NCI-H2107 (cell line): ENCODE data around the gene RAD23B.
A peak's percentile ranks its signal among the peaks of the same experiment; 100 is the strongest.
"Not testable (repeated sequence)": the region's sequence is repeated elsewhere in the genome, so short reads cannot be mapped to it uniquely, and the experiment has no call there.

Source experiments
- DNase-seq: peaks from one replicate; lab custom pipeline; 2025; lab: John Stamatoyannopoulos, UW

The RAD23B gene

DNA sequence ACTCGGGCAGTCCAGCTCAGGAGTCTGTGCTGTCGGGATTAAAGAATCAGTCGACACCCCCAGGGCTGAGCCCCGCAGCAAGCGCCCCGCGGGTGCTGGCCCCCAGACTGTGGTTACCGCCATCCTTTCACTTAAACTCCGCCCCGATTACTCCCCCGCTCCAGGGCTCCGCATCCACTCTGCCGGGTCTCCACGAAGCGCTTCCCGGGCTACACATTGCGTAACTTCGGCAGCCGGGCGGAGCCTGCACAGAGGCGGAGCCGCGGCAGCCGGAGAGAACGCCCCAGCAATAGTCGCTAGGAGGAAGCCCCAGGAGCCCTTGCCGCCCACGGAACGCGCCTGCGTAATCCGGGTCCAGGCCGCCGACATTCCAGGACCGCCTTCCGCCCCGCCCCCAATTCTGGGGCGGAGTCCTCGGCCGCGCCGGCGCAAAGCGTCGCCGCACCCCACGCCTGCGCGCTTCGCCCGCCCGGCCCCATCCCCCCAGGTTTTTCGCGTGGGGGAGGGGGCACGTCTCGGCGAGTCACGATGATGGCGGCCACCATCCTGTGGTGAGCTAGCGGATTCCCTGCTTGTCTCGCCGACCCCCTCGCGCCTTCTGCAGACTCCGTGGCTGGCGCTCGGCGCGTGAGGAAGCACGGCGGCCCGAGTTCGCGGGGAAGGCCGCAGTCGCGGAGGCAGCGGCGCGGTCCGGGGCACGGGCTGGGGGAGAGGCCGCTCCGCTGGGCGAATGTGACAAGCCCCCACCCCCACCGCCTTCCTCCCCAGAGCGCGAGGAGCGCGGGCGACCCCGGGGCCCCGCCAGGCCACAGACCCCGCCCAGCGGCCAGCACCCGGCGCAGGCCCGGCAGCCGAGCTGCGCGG, at the start of gene RAD23B:
TSS of gene RAD23B (plus strand) at position 521 of the 864 bp plus-strand sequence. CDS start 351 bp downstream, outside the sequence.
- peak; percentile 97 for DNase-seq

- no peak for DNase-seq
These were observed 47.2 kb upstream of the RAD23B start for GRCh38 chr9:107235765-107236442.

GRCh38 chr9:107237873-107238272, 45.2 kb upstream of the RAD23B start:
- DNase-seq: no peak

GRCh38 chr9:107239474-107239873, 43.6 kb upstream of the RAD23B start:
- DNase-seq: no peak

GRCh38 chr9:107240260-107240659, 42.8 kb upstream of the RAD23B start:
- DNase-seq: no peak

GRCh38 chr9:107242073-107243030, 40.7 kb upstream of the RAD23B start:
- no peak for DNase-seq

GRCh38 chr9:107243742-107244141, 39.3 kb upstream of the RAD23B start:
- DNase-seq: no peak

- DNase-seq: no peak
These were observed 36.5 kb upstream of the RAD23B start for GRCh38 chr9:107246259-107247254.

DNA sequence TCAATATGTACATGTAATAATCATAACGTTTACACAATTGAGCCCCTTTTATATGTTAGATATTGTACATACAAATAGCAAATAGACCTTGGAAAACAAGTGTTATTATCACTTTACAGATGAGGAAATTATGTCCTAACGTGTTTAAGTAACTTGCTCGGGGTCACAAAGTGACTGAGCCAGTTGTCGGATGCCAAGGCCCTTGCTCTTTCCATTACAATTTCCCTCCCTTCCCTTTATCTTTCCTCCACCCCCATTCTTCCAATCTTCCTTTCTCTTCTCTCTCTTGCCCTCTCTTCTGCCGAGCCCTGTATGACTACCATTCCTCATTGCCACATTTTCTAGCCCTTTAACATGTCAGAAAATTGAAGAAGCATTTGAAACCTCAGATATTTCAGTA, 34.4 kb upstream of the RAD23B start:
- no peak for DNase-seq

DNA sequence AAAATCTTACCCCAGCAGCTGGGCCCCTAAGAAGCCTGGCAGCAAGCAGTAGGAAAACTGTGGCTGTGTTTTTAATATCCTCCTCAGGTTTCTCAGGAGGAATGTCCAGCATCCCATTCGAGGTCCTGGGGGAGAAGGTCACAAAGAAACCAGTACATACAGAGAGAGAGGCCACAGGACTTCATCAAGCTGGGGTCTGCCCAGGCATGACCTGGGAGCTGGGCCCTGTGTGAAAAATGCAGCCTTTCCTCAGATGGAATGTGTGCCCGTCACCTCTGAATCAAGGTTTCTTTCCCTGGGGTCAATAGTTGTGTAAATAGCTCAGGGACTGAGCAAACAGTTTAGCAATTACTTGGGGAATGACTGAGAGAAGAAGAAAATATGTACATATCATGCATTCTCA, 33.9 kb upstream of the RAD23B start:
- no peak for DNase-seq

- no peak for DNase-seq
These were observed 33.3 kb upstream of the RAD23B start for GRCh38 chr9:107249665-107250285.

DNA sequence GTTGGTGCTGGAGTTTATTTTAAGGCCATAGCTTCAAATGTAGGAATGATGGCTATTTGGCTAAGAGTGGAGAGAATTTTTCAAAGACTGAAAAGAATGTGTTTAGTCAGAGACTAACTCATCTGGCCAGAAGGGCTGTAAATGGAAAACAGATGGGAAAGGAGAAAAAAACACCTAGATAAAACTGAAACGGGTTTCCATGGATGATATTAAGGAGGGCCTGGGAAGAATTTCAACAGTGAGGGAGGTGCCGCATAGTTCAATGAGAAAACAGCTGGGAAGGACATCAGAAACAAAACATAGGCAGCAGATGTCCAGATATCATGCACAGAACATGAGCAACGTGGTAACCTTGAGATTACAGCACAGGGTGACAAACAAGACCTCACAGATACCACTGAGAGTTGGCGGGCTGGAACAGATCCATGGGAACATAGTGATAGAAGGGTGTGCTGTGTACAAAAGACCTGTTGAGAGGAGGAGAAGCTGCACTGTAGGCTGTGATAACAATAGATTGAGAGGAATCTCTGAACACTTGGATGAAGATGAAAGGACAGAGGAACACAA, 31.2 kb upstream of the RAD23B start:
- no peak for DNase-seq

- DNase-seq: no peak
These were observed 24.2 kb upstream of the RAD23B start for GRCh38 chr9:107258919-107259318.

DNA sequence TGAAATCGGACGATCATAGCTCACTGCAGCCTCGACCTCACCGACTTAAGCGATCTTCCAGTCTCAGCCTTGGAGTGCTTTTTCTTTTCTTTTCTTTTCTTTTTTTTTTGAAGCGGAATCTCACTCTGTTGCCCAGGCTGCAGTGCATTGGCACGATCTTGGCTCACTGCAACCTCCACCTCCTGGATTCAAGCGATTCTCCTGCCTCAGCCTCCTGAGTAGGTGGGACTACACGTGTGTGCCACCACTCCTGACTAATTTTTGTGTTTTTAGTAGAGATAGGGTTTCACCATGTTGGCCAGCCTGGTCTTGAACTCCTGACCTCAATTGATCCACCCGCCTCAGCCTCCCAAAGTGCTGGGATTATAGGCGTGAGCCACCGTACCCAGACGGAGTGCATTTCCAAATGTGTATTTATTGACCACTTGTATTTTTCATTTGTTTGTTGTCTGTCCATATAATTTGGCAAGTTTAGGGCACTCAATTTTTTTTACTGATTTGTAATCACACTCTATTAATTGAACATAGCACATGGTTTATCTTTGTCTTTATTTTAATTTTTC, 23.2 kb upstream of the RAD23B start:
- DNase-seq: not testable (repeated sequence)

DNA sequence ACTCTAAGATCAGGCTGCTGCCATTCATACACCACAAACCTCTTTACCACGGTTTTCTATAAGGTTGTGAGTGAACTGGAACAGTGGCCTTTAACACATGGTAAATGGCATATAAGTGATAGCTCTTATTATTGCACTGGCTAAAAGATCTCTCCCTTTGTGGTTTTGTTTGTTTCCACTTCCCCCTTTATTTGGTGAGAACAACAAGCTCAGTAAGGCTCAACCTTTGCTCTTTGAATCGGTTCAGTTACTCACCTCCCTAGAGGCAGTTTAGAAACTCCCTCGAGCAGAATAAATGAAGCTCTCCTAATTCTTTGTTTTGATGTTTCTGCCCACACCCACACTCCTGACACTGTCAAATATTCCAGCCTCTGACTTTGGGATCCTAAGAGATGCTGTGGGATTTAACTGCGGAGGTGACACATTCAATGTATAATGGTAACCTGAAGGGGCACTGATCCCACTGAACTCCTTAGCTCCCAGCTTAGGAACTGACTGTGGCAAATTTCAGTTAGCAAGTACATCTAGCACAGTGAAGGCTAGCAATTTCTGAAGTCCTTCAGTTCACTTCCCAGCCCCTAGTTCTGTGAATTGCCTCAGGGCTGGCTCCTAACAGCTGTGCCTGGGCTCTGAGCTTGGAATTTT, 22.5 kb upstream of the RAD23B start:
- no peak for DNase-seq

- no peak for DNase-seq
These were observed 22.0 kb upstream of the RAD23B start for GRCh38 chr9:107261106-107261505.

GRCh38 chr9:107263289-107263688, 19.8 kb upstream of the RAD23B start:
- no peak for DNase-seq

DNA sequence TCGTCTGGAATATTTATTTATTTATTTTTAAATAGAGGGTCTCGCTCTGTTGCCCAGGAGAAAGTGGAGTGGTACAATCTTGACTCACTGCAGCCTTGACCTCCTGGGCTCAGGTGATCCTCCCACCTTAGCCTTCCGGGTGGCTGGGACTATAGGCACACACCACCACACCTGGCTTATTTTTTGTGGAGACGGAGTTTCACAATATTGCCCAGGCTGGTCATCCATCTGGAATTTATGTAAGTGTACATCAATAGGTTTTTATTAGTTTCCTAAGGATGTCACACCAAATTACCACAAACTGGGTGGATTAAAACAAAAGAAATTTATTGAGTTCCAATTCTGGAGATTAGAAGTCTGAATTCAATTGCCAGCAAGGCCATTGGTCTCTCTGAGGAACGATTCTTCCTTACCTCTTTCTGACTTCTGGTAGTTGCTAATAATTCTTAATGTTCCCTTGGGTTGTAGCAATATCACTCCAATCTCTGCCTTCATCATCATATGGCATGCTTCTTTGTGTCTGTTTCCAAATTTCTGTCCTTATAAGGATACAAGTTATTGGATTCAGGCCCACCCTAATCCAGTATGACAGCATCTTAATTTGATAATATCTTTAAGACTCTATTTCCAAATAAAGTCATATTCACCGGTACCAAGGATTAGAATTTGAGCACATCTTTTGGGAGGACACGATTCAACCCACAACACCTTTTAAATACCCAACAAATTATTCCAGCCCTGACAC, 16.3 kb upstream of the RAD23B start:
- no peak for DNase-seq

- no peak for DNase-seq
These were observed 14.5 kb upstream of the RAD23B start for GRCh38 chr9:107268560-107268959.
